ENCODE results near the gene CNTN4.

CNTN4 gene

GRCh38 chr3:2931265-2931664 is 832.6 kb downstream of the CNTN4 start:
- DNase-seq: no peak
- Histone ChIP-seq H3K4me3 (ENCODE audit: low read depth, low read length) (no peak overlapping the region), H3K27ac (no peak overlapping the region), H3K36me3 (replicated peaks) (no peaks in the 10 kb centered on the region), H3K27me3 (replicated peaks) (no peaks in the 10 kb centered on the region)
- TF ChIP-seq, protein P1, sequence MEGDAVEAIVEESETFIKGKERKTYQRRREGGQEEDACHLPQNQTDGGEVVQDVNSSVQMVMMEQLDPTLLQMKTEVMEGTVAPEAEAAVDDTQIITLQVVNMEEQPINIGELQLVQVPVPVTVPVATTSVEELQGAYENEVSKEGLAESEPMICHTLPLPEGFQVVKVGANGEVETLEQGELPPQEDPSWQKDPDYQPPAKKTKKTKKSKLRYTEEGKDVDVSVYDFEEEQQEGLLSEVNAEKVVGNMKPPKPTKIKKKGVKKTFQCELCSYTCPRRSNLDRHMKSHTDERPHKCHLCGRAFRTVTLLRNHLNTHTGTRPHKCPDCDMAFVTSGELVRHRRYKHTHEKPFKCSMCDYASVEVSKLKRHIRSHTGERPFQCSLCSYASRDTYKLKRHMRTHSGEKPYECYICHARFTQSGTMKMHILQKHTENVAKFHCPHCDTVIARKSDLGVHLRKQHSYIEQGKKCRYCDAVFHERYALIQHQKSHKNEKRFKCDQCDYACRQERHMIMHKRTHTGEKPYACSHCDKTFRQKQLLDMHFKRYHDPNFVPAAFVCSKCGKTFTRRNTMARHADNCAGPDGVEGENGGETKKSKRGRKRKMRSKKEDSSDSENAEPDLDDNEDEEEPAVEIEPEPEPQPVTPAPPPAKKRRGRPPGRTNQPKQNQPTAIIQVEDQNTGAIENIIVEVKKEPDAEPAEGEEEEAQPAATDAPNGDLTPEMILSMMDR (IDR thresholded peaks at IDR 0.05; ENCODE audit: low read depth, low read length, missing control alignments): no peak
- in situ Hi-C loops (cut with HindIII; ENCODE audit: low pct_ligation_motif_present, low sequenced_read_pairs): no loop called here

DNA sequence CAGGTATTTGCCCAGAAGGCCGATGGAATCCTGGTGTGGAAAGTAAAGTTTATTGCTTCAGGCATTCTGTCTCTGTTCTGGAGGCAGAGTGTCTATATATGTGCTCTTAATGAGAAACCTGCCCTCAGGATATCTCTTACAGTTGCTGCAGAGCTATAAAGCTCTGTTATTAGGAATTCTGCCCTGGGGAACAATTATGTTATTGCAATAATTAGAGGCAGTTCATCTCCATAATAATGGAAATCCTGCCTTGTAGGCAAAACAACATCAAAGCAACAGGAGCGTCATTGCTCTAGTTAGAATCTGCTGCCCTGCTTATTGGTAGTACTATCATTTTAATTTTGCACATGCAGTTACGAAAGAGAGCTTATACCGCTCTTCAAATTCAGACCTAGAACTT is 835.9 kb downstream of the CNTN4 start:
- no peak for DNase-seq
- in situ Hi-C loops (cut with HindIII; ENCODE audit: low pct_ligation_motif_present, low sequenced_read_pairs): no loop called here
- TF ChIP-seq, protein P1 (IDR thresholded peaks at IDR 0.05; ENCODE audit: low read depth, low read length, missing control alignments): no peak

GRCh38 chr3:2937055-2937454 is 838.4 kb downstream of the CNTN4 start:
- Histone ChIP-seq H3K4me3 (ENCODE audit: low read depth, low read length) (no peak overlapping the region), H3K27ac (no peak overlapping the region), H3K36me3 (replicated peaks) (no peaks in the 10 kb centered on the region), H3K27me3 (replicated peaks) (no peaks in the 10 kb centered on the region)
- TF ChIP-seq, protein P1 (IDR thresholded peaks at IDR 0.05; ENCODE audit: low read depth, low read length, missing control alignments): no peak
- in situ Hi-C loops (cut with HindIII; ENCODE audit: low pct_ligation_motif_present, low sequenced_read_pairs): no loop called here
- no peak for DNase-seq

More for the DNA sequence above, 835.9 kb downstream of the CNTN4 start:
- Histone ChIP-seq H3K27me3 (replicated peaks) (no peaks in the 10 kb centered on the region), H3K36me3 (replicated peaks) (no peaks in the 10 kb centered on the region), H3K27ac (no peak overlapping the region), H3K4me3 (ENCODE audit: low read depth, low read length) (no peak overlapping the region)

- no peak for DNase-seq
- Histone ChIP-seq H3K27me3 (replicated peaks) (no peaks in the 10 kb centered on the region), H3K27ac (no peak overlapping the region), H3K36me3 (replicated peaks) (no peaks in the 10 kb centered on the region), H3K4me3 (ENCODE audit: low read depth, low read length) (no peak overlapping the region)
- in situ Hi-C loops (cut with HindIII; ENCODE audit: low pct_ligation_motif_present, low sequenced_read_pairs): no loop called here
- TF ChIP-seq, protein P1 (IDR thresholded peaks at IDR 0.05; ENCODE audit: low read depth, low read length, missing control alignments): no peak
These were observed 838.9 kb downstream of the CNTN4 start for GRCh38 chr3:2937592-2937991.

- Histone ChIP-seq H3K4me3 (ENCODE audit: low read depth, low read length) (no peak overlapping the region), H3K36me3 (replicated peaks) (no peaks in the 10 kb centered on the region), H3K27me3 (replicated peaks) (no peaks in the 10 kb centered on the region), H3K27ac (no peak overlapping the region)
- in situ Hi-C loops (cut with HindIII; ENCODE audit: low pct_ligation_motif_present, low sequenced_read_pairs): no loop called here
- TF ChIP-seq, protein P1 (IDR thresholded peaks at IDR 0.05; ENCODE audit: low read depth, low read length, missing control alignments): no peak
- DNase-seq: no peak
These were observed 840.0 kb downstream of the CNTN4 start for GRCh38 chr3:2938711-2939110.

GRCh38 chr3:2940062-2940461 is 841.4 kb downstream of the CNTN4 start:
- no peaks in the 10 kb centered on the region for H3K27me3 ChIP-seq (replicated peaks)
- no peak for DNase-seq
- H3K36me3 ChIP-seq (replicated peaks): no peaks in the 10 kb centered on the region
- in situ Hi-C loops (cut with HindIII; ENCODE audit: low pct_ligation_motif_present, low sequenced_read_pairs): no loop called here
- no peak overlapping the region for H3K4me3 ChIP-seq (ENCODE audit: low read depth, low read length)
- TF ChIP-seq, protein P1 (IDR thresholded peaks at IDR 0.05; ENCODE audit: low read depth, low read length, missing control alignments): no peak
- H3K27ac ChIP-seq: no peak overlapping the region

Data from brain microvascular endothelial cell (primary cell).